HG03139 (cell line): Measurements from ENCODE around the gene ABCC1.

Experiments
- ATAC-seq: cut with Tn5 transposase; IDR thresholded peaks from one replicate; pipeline ENCODE4 v1.9.1; 2021; ENCODE audit not compliant: unreplicated experiment

Gene ABCC1

GRCh38 chr16:16038950-16039349 lies 89.5 kb downstream of the ABCC1 start:
- no peak for ATAC-seq

- no peak for ATAC-seq
Observed at GRCh38 chr16:16041196-16041892, 91.9 kb downstream of the ABCC1 start.

- ATAC-seq = no peak
Observed at GRCh38 chr16:16042076-16042475, 92.7 kb downstream of the ABCC1 start.

- no peak for ATAC-seq
Observed at GRCh38 chr16:16045296-16045695, 95.9 kb downstream of the ABCC1 start.

- ATAC-seq = no peak
Observed at GRCh38 chr16:16045879-16046278, 96.5 kb downstream of the ABCC1 start.

- ATAC-seq = no peak
Observed at GRCh38 chr16:16047761-16048160, 98.3 kb downstream of the ABCC1 start.

GRCh38 chr16:16048904-16049582 lies 99.6 kb downstream of the ABCC1 start:
- ATAC-seq = no peak

GRCh38 chr16:16050106-16050505 lies 100.7 kb downstream of the ABCC1 start:
- no peak for ATAC-seq

- no peak for ATAC-seq
Observed at GRCh38 chr16:16051132-16051531, 101.7 kb downstream of the ABCC1 start.

GRCh38 chr16:16052916-16053315 lies 103.5 kb downstream of the ABCC1 start:
- ATAC-seq = no peak

- ATAC-seq = no peak
Observed at GRCh38 chr16:16057102-16057501, 107.7 kb downstream of the ABCC1 start.

- ATAC-seq = no peak
Observed at GRCh38 chr16:16059160-16059559, 109.7 kb downstream of the ABCC1 start.

- ATAC-seq = no peak
Observed at GRCh38 chr16:16059895-16060590, 110.6 kb downstream of the ABCC1 start.

GRCh38 chr16:16062023-16062937 lies 112.9 kb downstream of the ABCC1 start:
- ATAC-seq = no peak

GRCh38 chr16:16063683-16064082 lies 114.3 kb downstream of the ABCC1 start:
- ATAC-seq = no peak

GRCh38 chr16:16064874-16065384 lies 115.5 kb downstream of the ABCC1 start:
- no peak for ATAC-seq

GRCh38 chr16:16067127-16067526 lies 117.7 kb downstream of the ABCC1 start:
- ATAC-seq = no peak

GRCh38 chr16:16071631-16072244 lies 122.3 kb downstream of the ABCC1 start:
- no peak for ATAC-seq

- no peak for ATAC-seq
Observed at GRCh38 chr16:16073001-16073545, 123.7 kb downstream of the ABCC1 start.
